Stimulated activated naive B cell treated with anti-CD40 and anti-IgM and Interleukin-4, amounts not matched to agents 10 μg/mL and 1 μg/mL and 100 μg/mL, for 72 hours (primary cell): ENCODE results near the gene FANCI.

Experiments used
- ATAC-seq, 2 donors: fragments of 150-1000 bp; cut with Tn5 transposase; replicated peaks; 2 replicates each; pipeline ENCODE4 v1.10.0; 2021; ENCODE audit warnings: moderate library complexity in 1 of 2
- DNase-seq: peaks from one replicate; pipeline ENCODE4 v3.0.0; 2021
- H3K27ac Mint-ChIP-seq: one replicate; pipeline ENCODE4 v1.8.0; 2022; ENCODE audit warnings: mild to moderate bottlenecking, mixed read lengths
- H3K27me3 Mint-ChIP-seq, 2 donors: one replicate each; pipeline ENCODE4 v1.8.0; 2022; ENCODE audit warnings: mixed read lengths in 2 of 2
- H3K36me3 Mint-ChIP-seq, 2 donors: one replicate each; pipeline ENCODE4 v1.8.0; 2022; ENCODE audit warnings: mixed read lengths in 2 of 2, mild to moderate bottlenecking in 1 of 2
- H3K4me1 Mint-ChIP-seq, 2 donors: one replicate each; pipeline ENCODE4 v1.8.0; 2022; ENCODE audit warnings: mixed read lengths in 2 of 2, mild to moderate bottlenecking in 1 of 2
- H3K4me3 Mint-ChIP-seq, 2 donors: one replicate each; pipeline ENCODE4 v1.8.0; 2022; ENCODE audit warnings: mild to moderate bottlenecking in 2 of 2, mixed read lengths in 2 of 2, moderate library complexity in 1 of 2
- H3K9me3 Mint-ChIP-seq, 2 donors: one replicate each; pipeline ENCODE4 v1.8.0; 2022; ENCODE audit warnings: mixed read lengths in 2 of 2, mild to moderate bottlenecking in 1 of 2

FANCI gene

GRCh38 chr15:89243691-89244573 is at the start of gene FANCI:
Gene FANCI, plus strand, starts transcription at chr15:89243979. Its CDS starts 3,669 bp downstream, at chr15:89247648.
- Mint-ChIP-seq H3K4me3 (peak within 1 kb of the TSS; percentile 88 to 89), H3K27me3 (no peaks in the 10 kb centered on the region), H3K36me3 (peaks cover 2 to 9% of the 10 kb centered on the region in 2 donors), H3K27ac (peak within 1 kb of the TSS; percentile 83), H3K4me1 (peaks cover 19 to 23% of the 10 kb centered on the region in 2 donors), H3K9me3 (no peaks in the 10 kb centered on the region)
- peak; percentile 94 for DNase-seq
- ATAC-seq = peak; percentile 96 to 98

GRCh38 chr15:89194608-89195007 is 49.2 kb upstream of the FANCI start:
- H3K4me1 Mint-ChIP-seq = no peaks in the 10 kb centered on the region
- H3K27me3 Mint-ChIP-seq = no peaks in the 10 kb centered on the region
- no peak overlapping the region for H3K4me3 Mint-ChIP-seq
- DNase-seq = no peak
- H3K36me3 Mint-ChIP-seq = peaks cover 43 to 51% of the 10 kb centered on the region in 2 donors
- H3K27ac Mint-ChIP-seq = no peak overlapping the region
- no peak for ATAC-seq
- H3K9me3 Mint-ChIP-seq = no peaks in the 10 kb centered on the region

DNA sequence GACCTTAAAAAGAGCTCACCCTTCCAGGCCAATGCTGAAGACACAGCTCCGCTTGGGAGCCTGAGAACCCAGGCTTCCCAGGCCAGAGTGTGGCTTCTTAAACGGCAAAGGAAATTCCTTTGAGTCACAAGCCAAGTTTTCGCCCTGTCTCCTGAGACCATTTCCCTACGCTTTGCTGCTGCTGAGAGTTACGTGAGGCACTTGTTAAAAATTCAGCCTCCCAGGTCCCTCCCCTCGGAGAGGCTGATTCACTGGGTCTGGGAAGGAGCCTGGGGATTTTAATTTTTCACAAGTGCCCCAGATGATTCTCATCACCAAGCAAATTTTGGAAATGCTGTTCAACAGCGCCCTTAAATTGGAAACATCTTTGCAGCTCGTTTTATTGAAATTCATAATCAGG is 47.9 kb upstream of the FANCI start:
- H3K36me3 Mint-ChIP-seq = peaks cover 44 to 53% of the 10 kb centered on the region in 2 donors
- ATAC-seq = no peak
- H3K4me1 Mint-ChIP-seq = no peaks in the 10 kb centered on the region
- no peak overlapping the region for H3K27ac Mint-ChIP-seq
- DNase-seq = no peak
- no peaks in the 10 kb centered on the region for H3K9me3 Mint-ChIP-seq
- H3K4me3 Mint-ChIP-seq = no peak overlapping the region
- H3K27me3 Mint-ChIP-seq = no peaks in the 10 kb centered on the region

GRCh38 chr15:89196241-89196640 is 47.5 kb upstream of the FANCI start:
- Mint-ChIP-seq H3K9me3 (no peaks in the 10 kb centered on the region), H3K4me1 (no peaks in the 10 kb centered on the region), H3K36me3 (peaks cover 42 to 52% of the 10 kb centered on the region in 2 donors), H3K4me3 (no peak overlapping the region), H3K27me3 (no peaks in the 10 kb centered on the region), H3K27ac (no peak overlapping the region)
- ATAC-seq (no peak), DNase-seq (no peak)

DNA sequence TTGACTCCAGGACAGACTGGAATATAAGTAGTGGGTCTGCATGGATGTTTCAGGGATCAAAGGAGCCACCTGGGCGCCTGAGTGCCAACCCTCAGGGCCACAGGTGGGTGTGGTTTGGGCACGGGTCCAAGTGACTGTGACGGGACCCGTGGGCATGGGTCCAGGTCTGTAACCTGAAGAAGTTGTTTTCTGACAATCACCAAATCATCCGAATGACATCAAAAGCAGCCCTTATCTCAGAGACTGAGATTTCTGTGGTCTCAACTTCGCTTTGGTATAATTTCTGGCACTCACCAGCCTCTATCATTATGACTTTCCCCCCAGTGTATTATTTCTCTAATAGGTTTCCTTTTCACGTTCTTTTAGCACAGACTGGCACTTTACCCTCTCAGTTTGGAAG is 46.8 kb upstream of the FANCI start:
- DNase-seq (no peak), ATAC-seq (no peak)
- Mint-ChIP-seq H3K4me1 (no peaks in the 10 kb centered on the region), H3K36me3 (peaks cover 41 to 51% of the 10 kb centered on the region in 2 donors), H3K27me3 (no peaks in the 10 kb centered on the region), H3K9me3 (no peaks in the 10 kb centered on the region), H3K4me3 (no peak overlapping the region), H3K27ac (no peak overlapping the region)

DNA sequence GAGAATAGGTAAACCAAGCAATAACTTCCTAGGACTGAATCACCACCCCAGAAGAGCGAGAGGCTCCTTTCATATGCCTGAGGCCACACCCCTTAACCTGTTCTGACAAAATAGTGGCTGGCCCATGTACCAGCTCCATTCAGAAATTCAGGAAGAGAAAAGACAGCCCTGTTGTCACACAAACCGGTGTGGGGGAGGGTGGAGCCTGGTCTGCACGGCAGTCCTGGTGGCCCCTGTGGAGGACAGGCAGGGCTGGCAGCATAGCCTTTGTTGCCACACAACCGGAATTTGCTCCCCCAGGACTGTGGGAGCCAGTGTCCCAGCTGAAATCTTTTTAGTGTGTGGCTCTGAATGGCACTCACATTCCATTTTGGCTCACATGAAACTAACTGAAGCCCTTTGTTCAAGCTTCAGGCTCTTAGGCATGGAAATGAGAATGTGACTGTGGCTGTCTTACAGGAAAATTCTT is 46.2 kb upstream of the FANCI start:
- no peak overlapping the region for H3K4me3 Mint-ChIP-seq
- no peak overlapping the region for H3K27ac Mint-ChIP-seq
- ATAC-seq = no peak
- no peaks in the 10 kb centered on the region for H3K4me1 Mint-ChIP-seq
- peaks cover 39 to 46% of the 10 kb centered on the region in 2 donors for H3K36me3 Mint-ChIP-seq
- no peaks in the 10 kb centered on the region for H3K9me3 Mint-ChIP-seq
- no peak for DNase-seq
- H3K27me3 Mint-ChIP-seq = no peaks in the 10 kb centered on the region

GRCh38 chr15:89198196-89198595 is 45.6 kb upstream of the FANCI start:
- Mint-ChIP-seq H3K36me3 (peaks cover 37 to 39% of the 10 kb centered on the region in 2 donors), H3K27me3 (no peaks in the 10 kb centered on the region), H3K4me3 (no peak overlapping the region), H3K9me3 (no peaks in the 10 kb centered on the region), H3K4me1 (no peaks in the 10 kb centered on the region), H3K27ac (no peak overlapping the region)
- DNase-seq = no peak
- ATAC-seq = no peak

GRCh38 chr15:89198934-89199333 is 44.8 kb upstream of the FANCI start:
- H3K27ac Mint-ChIP-seq = no peak overlapping the region
- peaks cover 3 to 5% of the 10 kb centered on the region in 2 donors for H3K4me1 Mint-ChIP-seq
- no peak overlapping the region for H3K4me3 Mint-ChIP-seq
- DNase-seq = no peak
- H3K27me3 Mint-ChIP-seq = no peaks in the 10 kb centered on the region
- no peak for ATAC-seq
- H3K36me3 Mint-ChIP-seq = peaks cover 31 to 34% of the 10 kb centered on the region in 2 donors
- H3K9me3 Mint-ChIP-seq = no peaks in the 10 kb centered on the region

DNA sequence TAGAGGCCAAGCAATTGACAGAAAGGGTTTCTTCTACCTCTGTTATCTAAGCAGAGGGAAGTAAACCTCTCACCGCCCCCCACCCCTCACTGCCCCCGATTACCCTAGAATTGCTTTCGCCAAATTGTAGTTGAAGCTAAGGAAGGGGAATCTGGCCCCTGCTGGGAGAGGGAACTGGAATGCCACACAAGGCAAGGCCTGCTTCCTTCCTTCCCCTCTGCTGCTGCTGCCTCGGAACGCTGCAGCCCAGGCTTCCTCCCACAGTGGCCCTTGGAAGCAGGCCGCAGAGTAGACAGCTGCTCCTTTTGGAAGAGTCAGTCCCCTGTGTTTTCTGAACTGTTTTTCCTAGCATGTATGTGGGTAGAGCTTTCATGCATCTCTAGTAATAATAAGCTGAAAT is 44.0 kb upstream of the FANCI start:
- H3K4me3 Mint-ChIP-seq = no peak overlapping the region
- ATAC-seq (no peak), DNase-seq (no peak)
- no peak overlapping the region for H3K27ac Mint-ChIP-seq
- no peaks in the 10 kb centered on the region for H3K27me3 Mint-ChIP-seq
- H3K9me3 Mint-ChIP-seq = no peaks in the 10 kb centered on the region
- H3K4me1 Mint-ChIP-seq = peaks cover 5 to 8% of the 10 kb centered on the region in 2 donors
- H3K36me3 Mint-ChIP-seq = peaks cover 31 to 34% of the 10 kb centered on the region in 2 donors

DNA sequence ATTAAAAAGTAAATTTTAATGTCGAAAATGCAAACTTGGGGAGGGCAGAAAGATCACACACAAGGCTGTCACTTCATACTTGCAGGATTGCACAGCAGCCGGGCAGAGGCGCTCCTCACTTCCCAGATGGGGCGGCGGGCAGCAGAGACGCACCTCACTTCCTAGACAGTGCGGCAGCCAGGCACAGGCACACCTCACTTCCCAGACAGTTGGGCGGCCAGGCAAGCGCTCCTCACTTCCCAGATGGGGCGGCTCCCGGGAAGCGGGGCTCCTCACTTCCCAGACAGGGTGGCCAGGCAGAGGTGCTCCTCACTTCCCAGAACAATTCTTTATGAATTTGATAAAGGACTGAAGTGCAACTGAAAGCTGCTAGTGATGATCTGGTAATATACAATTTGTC is 43.6 kb upstream of the FANCI start:
- no peaks in the 10 kb centered on the region for H3K27me3 Mint-ChIP-seq
- H3K9me3 Mint-ChIP-seq = no peaks in the 10 kb centered on the region
- no peak overlapping the region for H3K4me3 Mint-ChIP-seq
- H3K36me3 Mint-ChIP-seq = peaks cover 31 to 33% of the 10 kb centered on the region in 2 donors
- DNase-seq = no peak
- H3K4me1 Mint-ChIP-seq = peaks cover 5 to 8% of the 10 kb centered on the region in 2 donors
- ATAC-seq = no peak
- no peak overlapping the region for H3K27ac Mint-ChIP-seq

GRCh38 chr15:89201465-89202005 is 42.2 kb upstream of the FANCI start:
- DNase-seq (no peak), ATAC-seq (no peak)
- no peak overlapping the region for H3K27ac Mint-ChIP-seq

GRCh38 chr15:89203705-89204273 is 40.0 kb upstream of the FANCI start:
- Mint-ChIP-seq H3K27me3 (peaks cover 0 to 4% of the 10 kb centered on the region in 2 donors), H3K4me1 (peaks cover 7 to 16% of the 10 kb centered on the region in 2 donors), H3K4me3 (no peak overlapping the region), H3K36me3 (peaks cover 11 to 13% of the 10 kb centered on the region in 2 donors), H3K9me3 (no peaks in the 10 kb centered on the region), H3K27ac (no peak overlapping the region)
- ATAC-seq (peak; percentile 62), DNase-seq (no peak)

More at GRCh38 chr15:89201465-89202005, 42.2 kb upstream of the FANCI start:
- H3K36me3 Mint-ChIP-seq = peaks cover 20 to 22% of the 10 kb centered on the region in 2 donors
- no peaks in the 10 kb centered on the region for H3K27me3 Mint-ChIP-seq
- H3K4me1 Mint-ChIP-seq = peaks cover 7 to 8% of the 10 kb centered on the region in 2 donors
- no peaks in the 10 kb centered on the region for H3K9me3 Mint-ChIP-seq
- no peak overlapping the region for H3K4me3 Mint-ChIP-seq

DNA sequence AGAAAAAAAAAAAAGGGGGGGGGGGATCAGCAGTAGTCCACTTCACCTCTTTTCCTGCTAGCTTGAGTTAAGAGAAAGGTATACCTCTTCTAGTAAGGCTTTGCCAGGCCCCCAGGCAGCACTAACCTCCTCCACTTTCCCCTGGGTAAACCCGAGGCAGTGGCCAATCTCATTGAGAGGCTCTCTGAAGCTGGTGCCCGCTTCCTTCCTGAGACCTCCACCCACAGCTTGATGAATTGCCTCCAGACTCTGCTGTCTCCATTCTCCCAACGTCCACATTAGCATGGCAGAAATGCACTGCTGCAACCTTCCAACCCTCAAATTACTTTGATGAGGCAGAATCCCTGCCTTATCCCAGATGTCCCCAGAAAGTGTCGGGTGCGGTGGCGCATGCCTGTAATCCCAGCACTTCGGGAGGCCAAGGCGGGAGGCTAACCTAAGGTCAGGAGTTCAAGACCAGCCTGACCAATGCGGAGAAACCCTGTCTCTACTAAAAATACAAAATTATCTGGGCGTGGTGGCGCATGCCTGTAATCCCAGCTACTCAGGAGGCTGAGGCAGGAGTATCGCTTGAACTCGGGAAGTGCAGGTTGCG is 37.7 kb upstream of the FANCI start:
- peaks cover 0 to 10% of the 10 kb centered on the region in 2 donors for H3K27me3 Mint-ChIP-seq
- no peak overlapping the region for H3K4me3 Mint-ChIP-seq
- peaks cover 5% of the 10 kb centered on the region in 2 donors for H3K36me3 Mint-ChIP-seq
- H3K27ac Mint-ChIP-seq = no peak overlapping the region
- H3K9me3 Mint-ChIP-seq = no peaks in the 10 kb centered on the region
- DNase-seq = no peak
- peaks cover 7 to 16% of the 10 kb centered on the region in 2 donors for H3K4me1 Mint-ChIP-seq
- ATAC-seq = no peak

DNA sequence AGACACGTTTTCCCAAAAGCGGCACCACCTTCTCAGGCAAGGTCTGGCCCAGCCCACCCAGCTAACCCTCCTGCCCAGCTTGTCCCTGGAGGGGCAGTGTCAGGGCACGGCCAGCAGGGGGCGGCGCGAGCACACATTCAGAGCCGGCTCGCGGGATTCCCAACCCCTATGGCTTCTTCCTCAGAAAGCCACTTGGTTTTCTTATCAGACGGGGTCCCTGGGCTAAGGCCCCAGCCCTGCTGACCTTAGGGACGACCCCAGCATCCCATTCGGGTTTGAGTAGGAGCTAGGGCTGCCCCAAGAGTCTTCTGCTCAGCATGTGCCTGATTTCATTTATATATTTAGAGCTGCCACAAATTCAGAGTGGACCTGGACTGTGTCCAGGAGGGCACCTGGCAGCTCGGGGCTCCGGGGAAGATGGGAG is 36.9 kb upstream of the FANCI start:
- Mint-ChIP-seq H3K27ac (no peak overlapping the region), H3K27me3 (peaks cover 0 to 10% of the 10 kb centered on the region in 2 donors), H3K36me3 (no peaks in the 10 kb centered on the region), H3K4me3 (peak overlapping the region; percentile 11 to 43), H3K4me1 (peaks cover 7 to 16% of the 10 kb centered on the region in 2 donors), H3K9me3 (no peaks in the 10 kb centered on the region)
- DNase-seq = peak; percentile 50
- ATAC-seq = peak; percentile 85 to 89
